BLaER1 treated with 17β-estradiol and CSF1 and Interleukin-3, amounts not matched to agents 10 nM and 100 nM (cell line): ENCODE results near the gene ALX4.

ENCODE experiments used
- H3K27ac ChIP-seq, 11 experiments: shearing (Covaris generic); formaldehyde crosslinking; 2 replicates each; pipeline ENCODE4 v1.8.1; 2022
- H3K27me3 ChIP-seq, 11 experiments: shearing (Covaris generic); formaldehyde crosslinking; 2 replicates each; pipeline ENCODE4 v1.8.1; 2022
- H3K36me3 ChIP-seq, 11 experiments: shearing (Covaris generic); formaldehyde crosslinking; 2 replicates each; pipeline ENCODE4 v1.8.1; 2022
- H3K4me1 ChIP-seq, 10 experiments: shearing (Covaris generic); formaldehyde crosslinking; 2 replicates each; pipeline ENCODE4 v1.8.1; 2022
- H3K4me2 ChIP-seq, 11 experiments: shearing (Covaris generic); formaldehyde crosslinking; 2 replicates each; pipeline ENCODE4 v1.8.1; 2022
- H3K4me3 ChIP-seq, 10 experiments: shearing (Covaris generic); formaldehyde crosslinking; 2 replicates each; pipeline ENCODE4 v1.8.1; 2022
- H3K9ac ChIP-seq, 11 experiments: shearing (Covaris generic); formaldehyde crosslinking; 2 replicates each; pipeline ENCODE4 v1.8.1; 2022
- H3K9me3 ChIP-seq, 11 experiments: shearing (Covaris generic); formaldehyde crosslinking; replicated peaks in 1 of 11; 2 replicates each; pipeline ENCODE4 v1.8.1; 2022
- H4K20me1 ChIP-seq, 11 experiments: shearing (Covaris generic); formaldehyde crosslinking; 2 replicates each; pipeline ENCODE4 v1.8.1; 2022
- Cebpa-rat ChIP-seq, 11 experiments: shearing (Covaris generic); IDR thresholded peaks; 2 replicates each; pipeline ENCODE4 v1.8.1; 2022

The ALX4 gene

DNA sequence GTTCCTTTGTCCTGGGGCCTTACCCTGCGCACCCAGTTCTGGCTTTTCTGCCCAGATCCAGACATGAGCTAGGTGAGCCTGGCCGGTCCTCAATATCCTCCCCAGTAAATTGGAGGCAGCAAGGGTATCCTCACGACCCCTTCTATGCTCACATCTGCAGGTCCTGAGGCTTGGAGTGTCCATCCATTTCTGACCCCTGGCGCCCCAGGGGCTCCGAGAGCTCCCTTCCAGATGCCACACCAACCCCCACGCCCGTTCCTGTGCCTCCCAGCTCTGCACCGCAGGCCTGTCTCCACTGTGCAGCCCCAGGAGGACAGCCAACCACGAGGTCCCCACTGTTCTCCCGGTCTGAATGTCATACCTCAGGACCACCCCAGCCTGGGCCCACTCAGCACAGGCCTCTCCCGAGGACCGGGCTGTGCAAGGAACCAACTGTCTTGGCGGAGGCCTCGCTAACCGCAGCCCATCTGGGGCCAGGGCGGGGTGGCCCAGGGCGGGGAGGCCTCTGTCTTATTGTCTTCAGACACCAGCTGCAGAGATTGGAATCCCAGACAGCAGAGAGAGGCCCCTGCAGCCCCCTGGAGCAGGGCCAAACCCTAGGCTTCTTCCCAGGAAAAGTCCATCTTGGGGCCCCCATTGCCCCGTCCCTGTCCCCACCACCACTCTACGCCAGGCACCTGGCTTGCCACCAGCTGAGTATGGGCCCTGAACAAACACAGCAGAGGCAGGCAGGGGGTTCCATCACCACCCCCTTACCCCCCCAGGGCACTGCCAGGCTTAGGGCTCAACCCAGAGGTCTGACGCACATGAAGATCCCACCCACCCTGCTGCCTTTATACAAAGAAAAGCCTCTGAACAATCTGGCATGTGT, 39.3 kb downstream of the ALX4 start:
- no peaks in the 10 kb centered on the region for H3K36me3 ChIP-seq
- H3K4me3 ChIP-seq, result no peak overlapping the region
- peaks cover 0 to 29% (median 14%) of the 10 kb centered on the region in 11 experiments; a peak in 14 of 22 replicates for H3K9me3 ChIP-seq
- no peak overlapping the region for H3K27ac ChIP-seq
- H3K27me3 ChIP-seq, result no peaks in the 10 kb centered on the region
- H3K9ac ChIP-seq, result no peak overlapping the region
- H3K4me1 ChIP-seq, result no peaks in the 10 kb centered on the region
- no peaks in the 10 kb centered on the region for H4K20me1 ChIP-seq
- no peak overlapping the region for H3K4me2 ChIP-seq
- TF ChIP-seq Cebpa-rat (IDR thresholded peaks at IDR 0.05), result no peak

DNA sequence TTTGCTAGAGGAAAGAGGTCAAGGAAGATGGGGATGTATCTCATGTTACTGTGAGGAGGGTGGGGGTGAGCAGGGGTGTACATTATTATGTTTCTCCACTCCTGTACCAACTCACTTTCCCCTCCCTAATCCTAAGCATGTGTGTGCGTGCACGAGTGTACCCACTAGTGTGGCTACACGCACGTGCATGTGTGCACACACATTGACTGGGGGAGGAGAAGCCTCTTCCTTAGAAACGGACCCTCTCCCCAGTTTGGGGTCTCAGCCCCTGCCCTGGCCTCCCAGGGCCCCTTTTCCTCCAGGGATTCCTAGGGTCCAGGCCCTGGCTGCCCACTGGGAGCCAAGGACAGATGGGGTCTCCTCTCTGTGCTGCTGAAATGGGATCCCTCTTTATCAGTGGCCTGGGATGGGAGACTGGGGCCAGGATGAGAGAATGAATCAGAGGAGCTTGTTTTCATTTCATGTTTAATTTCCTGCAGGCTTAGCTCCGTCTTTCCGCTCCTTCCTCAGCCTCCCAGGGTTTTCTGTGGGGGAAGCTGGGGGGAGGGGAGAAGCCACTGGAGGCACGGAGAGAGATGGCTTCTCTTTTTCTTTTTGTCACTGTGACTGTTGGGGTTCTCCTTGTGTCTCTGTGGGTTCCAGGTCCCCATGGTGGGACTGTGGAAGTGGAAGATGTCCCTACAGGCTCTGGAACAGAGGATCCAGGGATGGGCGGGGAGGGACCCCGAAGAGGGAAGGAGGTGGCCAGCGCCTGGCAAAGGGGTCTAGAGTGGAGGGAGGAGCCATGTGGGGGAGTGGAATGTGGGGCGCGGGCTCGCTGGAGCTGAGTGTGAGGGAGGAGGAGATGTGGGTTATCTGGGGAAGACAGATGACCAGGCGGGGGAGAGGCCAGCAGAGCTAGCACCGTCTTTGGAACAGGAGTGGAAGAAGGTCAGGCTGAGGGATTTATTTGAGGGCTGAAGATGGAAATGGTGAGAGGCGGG, 40.3 kb downstream of the ALX4 start:
- H3K4me3 ChIP-seq, result no peak overlapping the region

DNA sequence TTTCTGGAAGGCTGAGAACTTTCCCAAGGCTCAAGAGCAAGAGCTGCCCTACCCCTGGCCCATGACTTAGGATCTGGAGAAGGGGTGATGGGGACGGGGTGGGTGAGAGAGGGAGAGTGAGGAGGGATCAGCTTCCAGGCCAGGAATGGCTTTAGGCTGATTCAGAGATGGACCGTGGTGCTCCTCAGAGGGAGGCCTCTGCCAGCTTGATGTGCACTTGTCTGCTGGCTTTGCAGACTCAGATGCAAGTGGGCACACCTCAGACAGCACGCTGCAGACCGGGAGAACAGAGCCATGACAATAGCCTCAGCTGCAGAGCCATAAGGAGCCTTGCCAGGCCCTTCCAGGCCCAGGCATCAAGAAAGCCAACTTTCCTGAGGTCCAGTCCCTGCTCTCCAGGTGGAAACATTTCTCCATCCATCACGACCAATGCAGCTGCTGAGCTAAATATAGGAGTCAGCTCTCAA, 41.3 kb downstream of the ALX4 start:
- H4K20me1 ChIP-seq, result no peaks in the 10 kb centered on the region
- H3K9ac ChIP-seq, result no peak overlapping the region
- H3K9me3 ChIP-seq, result peaks cover 0 to 11% (median 0%) of the 10 kb centered on the region in 11 experiments; a peak in 4 of 22 replicates
- H3K4me3 ChIP-seq, result no peak overlapping the region
- H3K27ac ChIP-seq, result no peak overlapping the region
- H3K4me1 ChIP-seq, result no peaks in the 10 kb centered on the region
- H3K27me3 ChIP-seq, result no peaks in the 10 kb centered on the region
- H3K4me2 ChIP-seq, result no peak overlapping the region
- TF ChIP-seq Cebpa-rat (IDR thresholded peaks at IDR 0.05), result no peak
- H3K36me3 ChIP-seq, result no peaks in the 10 kb centered on the region

More for the DNA sequence above, 40.3 kb downstream of the ALX4 start:
- H4K20me1 ChIP-seq, result no peaks in the 10 kb centered on the region
- peaks cover 0 to 21% (median 9%) of the 10 kb centered on the region in 11 experiments; a peak in 14 of 22 replicates for H3K9me3 ChIP-seq
- TF ChIP-seq Cebpa-rat (IDR thresholded peaks at IDR 0.05), result no peak
- no peak overlapping the region for H3K9ac ChIP-seq
- H3K27ac ChIP-seq, result no peak overlapping the region
- no peaks in the 10 kb centered on the region for H3K27me3 ChIP-seq
- H3K4me2 ChIP-seq, result no peak overlapping the region
- H3K4me1 ChIP-seq, result no peaks in the 10 kb centered on the region
- H3K36me3 ChIP-seq, result no peaks in the 10 kb centered on the region

DNA sequence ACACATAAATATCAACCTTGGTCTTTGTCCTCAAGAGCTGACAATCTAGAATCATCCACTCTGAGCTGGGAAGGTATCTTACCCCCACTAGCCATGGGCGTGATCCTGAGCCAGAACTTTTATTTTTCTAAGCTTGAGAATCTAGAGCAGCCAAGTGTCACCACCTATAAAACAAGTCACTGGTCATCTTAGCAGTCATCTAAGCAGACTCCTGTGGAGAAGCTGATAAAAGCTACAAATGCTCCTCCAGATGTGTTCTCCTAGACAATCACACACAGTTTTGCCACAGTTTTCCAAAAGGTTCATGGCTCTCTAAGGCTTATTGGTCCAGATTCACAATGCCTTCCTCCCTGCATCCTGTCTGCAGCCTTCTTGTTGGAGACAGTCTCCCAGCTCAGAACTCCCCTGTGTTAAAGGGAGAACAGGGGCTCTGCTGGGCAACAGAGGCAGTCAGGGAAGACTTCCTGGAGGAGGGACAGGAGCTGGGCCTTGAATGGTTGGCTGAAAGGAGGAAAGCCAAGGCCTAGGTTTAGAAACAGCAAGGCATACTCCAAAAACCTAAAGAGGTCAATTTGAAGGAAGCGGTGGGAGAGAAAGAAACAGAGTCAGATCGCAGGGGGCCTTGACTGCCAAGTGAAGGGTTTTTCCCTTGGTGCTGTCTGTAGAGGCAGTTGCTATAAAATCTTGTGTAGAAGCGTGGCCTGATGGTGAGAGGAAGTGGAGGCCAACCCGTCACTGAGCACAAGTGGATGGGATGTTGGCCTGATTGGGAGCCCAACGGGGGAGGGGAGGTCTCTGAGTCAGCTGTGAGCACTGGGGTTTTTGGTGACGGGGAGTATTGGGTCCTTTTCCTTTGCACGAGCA, 42.0 kb downstream of the ALX4 start:
- Histone ChIP-seq H3K4me1 (no peaks in the 10 kb centered on the region), H3K27me3 (no peaks in the 10 kb centered on the region), H3K27ac (no peak overlapping the region), H3K36me3 (no peaks in the 10 kb centered on the region), H4K20me1 (no peaks in the 10 kb centered on the region; a peak in 2 of 22 replicates), H3K9ac (no peak overlapping the region), H3K4me2 (no peak overlapping the region), H3K4me3 (no peak overlapping the region), H3K9me3 (peaks cover 0 to 9% (median 0%) of the 10 kb centered on the region in 11 experiments; a peak in 2 of 22 replicates)
- TF ChIP-seq Cebpa-rat (IDR thresholded peaks at IDR 0.05), result no peak

DNA sequence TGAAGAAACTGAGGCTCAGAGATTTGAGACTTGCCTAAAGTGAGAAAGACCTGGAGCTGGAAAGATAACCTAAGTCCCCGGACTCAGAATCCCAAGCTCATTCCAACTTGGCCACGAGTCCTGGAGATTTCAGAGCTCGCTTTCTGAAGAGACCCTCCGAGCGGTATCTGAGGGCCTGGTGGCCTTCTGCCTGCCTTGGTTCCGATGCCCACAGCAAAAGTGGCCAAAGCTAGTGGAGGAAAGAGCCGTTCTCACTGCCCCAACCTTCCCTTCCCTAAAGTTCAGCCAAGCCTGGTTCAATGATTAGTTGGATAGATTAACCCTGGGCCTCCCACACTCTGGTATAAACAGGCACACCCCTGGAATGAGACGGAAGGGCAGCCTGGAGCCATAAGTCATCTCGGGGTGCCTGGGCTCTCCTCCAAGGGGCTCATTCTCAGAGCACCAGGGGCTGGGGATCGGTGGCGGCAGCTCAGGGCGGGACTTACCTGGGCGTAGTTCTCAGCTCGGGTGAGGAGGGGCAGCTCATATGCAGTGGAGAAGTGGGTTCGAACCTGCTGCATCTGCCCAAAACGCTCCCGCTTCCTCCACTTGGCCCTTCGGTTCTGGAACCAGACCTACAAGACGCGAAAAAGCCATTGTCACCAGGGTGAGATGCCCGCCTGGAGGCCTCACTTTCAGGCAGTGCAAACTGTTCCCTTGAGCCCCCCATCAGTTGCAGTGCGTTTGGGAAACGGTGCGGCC, 42.8 kb downstream of the ALX4 start:
- no peaks in the 10 kb centered on the region for H3K36me3 ChIP-seq
- no peaks in the 10 kb centered on the region for H3K4me1 ChIP-seq
- H3K9ac ChIP-seq, result no peak overlapping the region
- no peak overlapping the region for H3K27ac ChIP-seq
- H3K9me3 ChIP-seq, result 0 out of 22 replicates have a peak, but pooled peaks cover 0 to under 1% (median 0%) of the 10 kb centered on the region in 11 experiments
- no peak overlapping the region for H3K4me3 ChIP-seq
- no peaks in the 10 kb centered on the region for H3K27me3 ChIP-seq
- TF ChIP-seq Cebpa-rat (IDR thresholded peaks at IDR 0.05), result no peak
- no peak overlapping the region for H3K4me2 ChIP-seq
- H4K20me1 ChIP-seq, result no peaks in the 10 kb centered on the region; a peak in 2 of 22 replicates

DNA sequence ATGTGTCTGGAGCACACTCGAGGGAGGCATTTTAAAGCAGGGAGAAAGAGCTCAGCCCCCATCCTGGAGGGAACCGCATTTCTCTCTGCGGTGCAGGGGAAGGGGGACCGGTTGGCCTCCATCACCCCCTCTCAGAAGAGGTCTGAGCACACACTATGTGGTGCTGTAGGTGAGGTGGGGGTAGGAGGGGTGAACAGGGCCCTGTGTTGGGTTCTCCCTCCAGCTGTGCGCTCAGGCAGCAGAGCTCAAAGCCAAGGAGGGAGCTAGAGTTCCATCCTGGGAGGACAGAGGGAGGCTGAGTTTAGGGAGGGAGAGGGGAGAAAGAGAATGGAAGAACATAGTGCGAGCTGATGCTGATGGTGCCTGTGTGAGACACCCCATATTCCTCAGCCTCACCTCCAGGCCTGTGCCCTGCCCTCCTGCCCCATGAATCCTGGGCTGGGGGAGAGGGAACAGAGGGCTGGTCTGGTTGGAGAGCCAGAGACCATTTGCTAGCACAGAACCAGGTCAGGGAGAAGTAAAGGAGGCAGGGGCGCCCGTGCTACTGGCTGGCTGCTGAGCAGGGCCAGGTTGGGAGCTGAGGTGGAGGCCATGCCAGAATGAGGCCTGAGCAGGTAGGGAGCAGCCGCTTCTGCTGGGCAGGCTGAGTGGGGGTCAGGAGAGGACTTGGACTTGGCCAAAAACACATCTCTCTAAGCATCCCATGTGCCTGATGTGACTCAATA, 43.7 kb downstream of the ALX4 start:
- H3K36me3 ChIP-seq, result no peaks in the 10 kb centered on the region
- H4K20me1 ChIP-seq, result no peaks in the 10 kb centered on the region; a peak in 2 of 22 replicates
- H3K27ac ChIP-seq, result no peak overlapping the region
- H3K4me3 ChIP-seq, result no peak overlapping the region
- TF ChIP-seq Cebpa-rat (IDR thresholded peaks at IDR 0.05), result no peak
- no peak overlapping the region for H3K4me2 ChIP-seq
- no peaks in the 10 kb centered on the region for H3K27me3 ChIP-seq
- no peaks in the 10 kb centered on the region for H3K9me3 ChIP-seq
- no peak overlapping the region for H3K9ac ChIP-seq
- no peaks in the 10 kb centered on the region for H3K4me1 ChIP-seq

DNA sequence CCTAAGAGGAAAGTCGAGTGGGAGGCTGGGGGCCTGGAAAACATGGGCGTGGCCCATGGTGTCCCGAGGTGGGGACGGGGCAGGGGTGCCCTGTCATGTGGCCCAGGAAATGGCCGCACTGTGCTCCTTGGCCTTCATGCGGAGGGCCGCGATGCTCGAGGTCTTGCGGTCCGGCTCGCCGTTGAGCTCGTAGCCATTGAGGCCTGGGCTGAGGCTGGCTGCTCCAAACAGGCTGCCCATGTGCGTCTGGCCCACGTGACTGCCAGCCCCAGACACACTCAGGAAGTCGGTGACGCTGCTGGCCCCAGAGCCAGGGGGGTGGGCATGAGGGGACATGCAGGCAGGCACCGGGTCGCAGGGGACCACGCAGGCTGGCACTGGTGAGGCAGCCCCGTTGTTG, 45.2 kb downstream of the ALX4 start:
- no peak for TF ChIP-seq Cebpa-rat (IDR thresholded peaks at IDR 0.05)

DNA sequence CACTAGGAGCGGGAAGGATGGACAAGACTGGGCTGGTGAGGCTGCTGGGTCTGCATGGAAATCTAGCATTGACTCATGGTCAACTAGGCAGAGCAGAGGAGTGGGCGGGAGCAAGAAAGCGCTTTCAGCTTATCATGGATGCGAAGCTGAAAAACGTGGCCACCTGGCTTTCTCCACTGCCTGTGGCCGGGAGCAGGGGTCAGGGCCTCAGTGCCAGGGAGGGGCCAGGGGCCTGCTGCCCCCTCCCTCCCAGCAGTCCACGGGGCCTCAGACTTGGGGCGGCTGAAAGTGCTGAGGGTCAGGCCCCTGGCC, 45.5 kb downstream of the ALX4 start:
- H3K4me2 ChIP-seq, result no peak overlapping the region
- H3K4me3 ChIP-seq, result no peak overlapping the region
- TF ChIP-seq Cebpa-rat (IDR thresholded peaks at IDR 0.05), result no peak
- no peaks in the 10 kb centered on the region for H3K9me3 ChIP-seq
- no peaks in the 10 kb centered on the region for H3K36me3 ChIP-seq
- H3K9ac ChIP-seq, result no peak overlapping the region
- H3K27me3 ChIP-seq, result no peaks in the 10 kb centered on the region
- H3K27ac ChIP-seq, result no peak overlapping the region
- H3K4me1 ChIP-seq, result no peaks in the 10 kb centered on the region; a peak in 1 of 20 replicates
- H4K20me1 ChIP-seq, result no peaks in the 10 kb centered on the region; a peak in 2 of 22 replicates

More for the DNA sequence above, 45.2 kb downstream of the ALX4 start:
- Histone ChIP-seq H3K4me3 (no peak overlapping the region), H3K9me3 (no peaks in the 10 kb centered on the region), H4K20me1 (no peaks in the 10 kb centered on the region; a peak in 2 of 22 replicates), H3K27me3 (no peaks in the 10 kb centered on the region), H3K9ac (no peak overlapping the region), H3K4me1 (no peaks in the 10 kb centered on the region), H3K27ac (no peak overlapping the region), H3K4me2 (no peak overlapping the region), H3K36me3 (no peaks in the 10 kb centered on the region)
